PC-3 (cell line): ENCODE results near the gene MED13L.

Experiments used
- EZH2 ChIP-seq: fragments of 300-600 bp; sonication (generic); IDR thresholded peaks from one replicate; pipeline ENCODE4 v1.6.1; 2017; ENCODE audit warnings: antibody characterized with exemption, mild to moderate bottlenecking, low read length; ENCODE audit not compliant: unreplicated experiment
- EZH2phosphoT487 ChIP-seq: fragments of 300-600 bp; sonication (generic); IDR thresholded peaks from 2 replicates; pipeline ENCODE4 v1.6.1; 2018; ENCODE audit warnings: mild to moderate bottlenecking, antibody characterized with exemption, low read length, borderline replicate concordance
- TF ChIP-seq, protein P1 (sequence below): fragments of 300-600 bp; sonication (generic); conservative IDR thresholded peaks from 2 replicates; pipeline ENCODE4 v1.5.1; 2017; ENCODE audit warnings: antibody characterized with exemption, low read depth, mild to moderate bottlenecking, low read length

GRCh38 chr12:116064493-116064892 is 213.0 kb downstream of the MED13L start:
- TF ChIP-seq, protein P1, sequence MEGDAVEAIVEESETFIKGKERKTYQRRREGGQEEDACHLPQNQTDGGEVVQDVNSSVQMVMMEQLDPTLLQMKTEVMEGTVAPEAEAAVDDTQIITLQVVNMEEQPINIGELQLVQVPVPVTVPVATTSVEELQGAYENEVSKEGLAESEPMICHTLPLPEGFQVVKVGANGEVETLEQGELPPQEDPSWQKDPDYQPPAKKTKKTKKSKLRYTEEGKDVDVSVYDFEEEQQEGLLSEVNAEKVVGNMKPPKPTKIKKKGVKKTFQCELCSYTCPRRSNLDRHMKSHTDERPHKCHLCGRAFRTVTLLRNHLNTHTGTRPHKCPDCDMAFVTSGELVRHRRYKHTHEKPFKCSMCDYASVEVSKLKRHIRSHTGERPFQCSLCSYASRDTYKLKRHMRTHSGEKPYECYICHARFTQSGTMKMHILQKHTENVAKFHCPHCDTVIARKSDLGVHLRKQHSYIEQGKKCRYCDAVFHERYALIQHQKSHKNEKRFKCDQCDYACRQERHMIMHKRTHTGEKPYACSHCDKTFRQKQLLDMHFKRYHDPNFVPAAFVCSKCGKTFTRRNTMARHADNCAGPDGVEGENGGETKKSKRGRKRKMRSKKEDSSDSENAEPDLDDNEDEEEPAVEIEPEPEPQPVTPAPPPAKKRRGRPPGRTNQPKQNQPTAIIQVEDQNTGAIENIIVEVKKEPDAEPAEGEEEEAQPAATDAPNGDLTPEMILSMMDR = no peak
- no peak for TF ChIP-seq EZH2
- TF ChIP-seq EZH2phosphoT487 = no peak
